Hematopoietic multipotent progenitor cell treated with erythropoietin and hydrocortisone succinate and interleukin-3 and kit ligand, for 8 days (in vitro differentiated cells): ENCODE results near the gene CBLB.

Experiments used
- DNase-seq: peaks from one replicate; pipeline ENCODE4 v3.0.0-alpha.2; 2015

The CBLB gene

DNA sequence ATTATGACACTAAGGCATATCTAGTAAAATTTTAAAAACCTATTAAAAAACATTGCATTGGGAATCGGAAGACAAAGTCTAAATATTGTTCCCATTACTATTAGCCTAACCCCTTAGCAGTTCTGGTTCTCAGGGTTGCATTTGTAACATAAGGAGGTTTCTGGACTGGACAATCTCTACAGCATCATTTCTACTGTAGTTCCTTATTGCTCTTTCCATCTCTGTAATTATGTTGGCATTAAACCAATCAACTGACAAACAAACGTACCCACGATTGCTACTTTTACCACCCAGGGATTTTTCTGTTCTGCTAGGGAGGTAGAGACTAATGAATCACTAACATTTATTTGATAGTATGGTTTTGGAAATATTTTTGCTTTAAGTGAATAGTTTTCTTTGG, 190.8 kb downstream of the CBLB start:
- no peak for DNase-seq

DNA sequence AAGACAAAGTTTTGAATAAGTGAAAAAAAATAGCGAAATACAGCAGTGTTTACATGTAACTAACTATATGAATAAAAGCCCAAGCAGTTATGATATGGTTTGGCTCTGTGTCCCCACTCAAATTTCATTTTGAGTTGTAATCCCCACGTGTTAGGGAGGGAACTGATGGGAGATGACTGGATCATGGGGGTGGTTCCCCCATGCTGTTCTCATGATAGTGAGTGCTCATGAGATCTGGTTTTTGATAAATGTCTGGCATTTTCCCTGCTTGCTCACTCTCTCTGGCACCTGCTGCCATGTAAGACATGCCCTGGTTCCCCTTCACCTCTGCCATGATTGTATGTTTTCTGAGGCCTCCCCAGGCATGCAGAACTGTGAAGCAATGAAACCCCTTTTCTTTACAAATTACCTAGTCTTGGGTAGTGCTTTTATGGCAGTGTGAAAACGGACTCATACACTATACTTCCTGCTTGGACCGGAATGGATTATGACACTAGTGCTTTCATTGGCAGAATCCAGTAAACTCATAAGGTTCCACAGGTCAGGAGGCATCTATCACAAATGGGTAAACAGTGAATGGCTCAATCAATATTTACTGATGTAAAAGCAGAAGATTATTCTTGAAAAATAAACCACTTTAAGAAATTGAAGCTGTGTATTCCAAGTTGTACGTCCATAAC, 192.1 kb downstream of the CBLB start:
- DNase-seq: no peak

DNA sequence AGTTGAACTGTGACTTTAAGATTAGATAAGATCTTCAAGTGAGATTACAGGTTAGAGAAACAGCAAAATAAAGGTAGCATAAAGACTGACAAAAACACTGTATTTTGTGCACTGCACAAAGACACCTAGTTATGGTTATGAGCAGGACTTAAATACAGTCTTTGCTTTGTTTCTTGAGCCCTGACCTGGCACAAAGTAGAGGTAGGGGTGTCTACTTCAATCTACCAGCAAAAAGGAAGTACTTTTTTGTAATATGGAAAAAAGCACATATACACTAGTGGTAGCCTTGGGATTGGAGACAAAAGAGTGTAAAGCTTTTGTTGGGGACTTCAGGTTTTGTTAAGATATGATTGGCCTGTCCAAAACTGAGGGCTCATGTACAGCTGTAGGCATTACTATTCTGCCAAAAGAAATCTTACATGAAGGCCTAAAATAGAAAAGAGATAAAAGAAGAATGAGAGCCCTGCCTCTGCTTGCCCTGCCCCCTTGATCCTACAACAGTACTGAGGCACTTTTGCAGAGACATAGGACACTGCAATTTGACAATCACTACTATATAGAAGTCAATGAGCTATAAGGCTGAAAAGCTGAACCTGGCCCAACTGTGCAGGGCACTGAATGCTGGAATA, 194.3 kb downstream of the CBLB start:
- DNase-seq: no peak

DNA sequence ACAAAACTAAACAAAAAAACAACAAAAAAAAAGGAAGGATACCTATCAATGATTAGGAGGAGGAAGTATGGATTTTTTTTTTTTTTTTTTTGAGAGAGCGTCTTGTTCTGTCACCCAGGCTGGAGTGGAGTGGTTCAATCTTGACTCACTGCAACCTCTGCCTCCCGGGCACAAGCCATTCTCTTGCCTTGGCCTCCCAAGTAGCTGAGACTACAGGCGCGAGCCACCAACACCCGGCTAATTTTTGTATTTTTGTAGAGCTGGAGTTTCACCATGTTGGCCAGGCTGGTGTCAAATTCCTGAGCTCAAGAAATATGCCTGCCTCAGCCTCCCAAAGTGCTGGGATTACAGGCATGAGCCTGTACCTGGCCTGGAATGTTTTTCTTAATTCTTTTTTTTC, 195.8 kb downstream of the CBLB start:
- no peak for DNase-seq

DNA sequence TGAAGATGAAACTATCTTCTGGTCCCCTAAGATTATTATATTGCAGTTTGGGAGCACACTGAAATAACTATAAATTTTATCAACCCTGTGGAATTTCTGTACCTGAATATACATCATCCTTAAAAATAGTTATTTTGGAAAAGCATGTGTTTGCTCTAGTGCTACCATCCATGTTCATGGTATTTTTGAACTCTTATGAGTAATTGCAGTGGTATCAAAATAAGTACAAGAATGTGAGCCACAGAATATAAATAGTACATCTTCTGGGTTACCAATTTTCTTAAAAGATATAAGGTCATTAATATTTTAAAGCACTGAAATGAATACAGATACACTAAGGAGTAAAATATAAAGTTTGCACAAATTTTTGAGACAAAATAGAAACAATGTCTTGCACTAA, 206.5 kb downstream of the CBLB start:
- DNase-seq: no peak

DNA sequence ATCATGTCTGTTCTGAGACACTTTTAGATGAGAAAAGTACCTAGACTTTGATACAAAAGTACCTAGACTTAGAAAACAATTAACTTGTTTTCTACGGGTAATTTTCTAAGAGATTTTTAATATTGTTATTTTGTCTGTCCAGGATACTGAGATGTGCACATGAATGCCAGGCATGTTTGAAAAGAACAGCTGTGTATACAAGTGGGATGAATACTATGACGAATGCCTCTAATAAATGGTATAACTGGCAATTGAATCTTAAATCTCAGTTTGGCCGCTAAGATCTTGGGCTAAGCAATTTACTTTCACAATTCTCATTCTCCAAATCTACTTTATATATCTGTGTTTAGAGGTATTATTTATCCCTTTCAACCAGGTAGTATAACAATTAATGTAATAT, 207.4 kb downstream of the CBLB start:
- no peak for DNase-seq

DNA sequence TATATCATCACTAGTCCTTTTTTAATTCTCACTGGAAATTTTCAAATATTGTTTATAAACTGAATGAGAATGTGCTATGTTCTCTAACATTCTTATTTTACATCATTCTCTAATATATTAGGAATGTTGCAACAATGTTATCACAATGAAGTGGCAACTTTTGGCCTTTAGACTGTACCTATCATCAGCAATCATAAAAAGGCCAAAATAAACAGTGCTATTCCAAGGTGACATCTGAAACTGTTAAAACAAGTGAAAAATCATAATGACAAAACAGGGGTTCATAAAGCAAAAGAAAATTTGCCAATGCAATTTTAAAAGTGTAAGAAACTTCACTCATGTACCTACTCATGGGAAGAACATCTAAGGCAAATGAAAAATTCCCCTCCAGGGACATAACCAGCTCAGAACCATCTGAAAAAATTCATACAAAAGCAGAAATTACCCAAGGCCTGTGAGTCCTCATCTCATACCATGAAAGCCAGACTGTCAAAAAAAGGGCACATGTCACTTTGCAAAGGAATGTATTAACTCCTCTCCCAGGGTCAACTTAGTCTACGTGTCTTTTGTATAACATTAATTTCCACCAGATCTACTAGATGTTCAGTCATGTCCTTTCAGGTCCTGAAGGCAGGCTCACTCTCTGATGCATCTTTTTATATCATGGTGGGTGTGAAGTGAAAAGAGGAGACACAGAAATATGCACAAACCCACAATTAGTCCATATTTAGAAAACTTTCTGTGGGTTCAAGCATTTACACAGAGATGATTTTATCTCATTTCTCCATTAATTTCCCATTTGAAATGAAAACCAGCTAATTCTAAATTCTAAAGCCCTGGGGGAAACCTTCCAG, 211.9 kb downstream of the CBLB start:
- no peak for DNase-seq

DNA sequence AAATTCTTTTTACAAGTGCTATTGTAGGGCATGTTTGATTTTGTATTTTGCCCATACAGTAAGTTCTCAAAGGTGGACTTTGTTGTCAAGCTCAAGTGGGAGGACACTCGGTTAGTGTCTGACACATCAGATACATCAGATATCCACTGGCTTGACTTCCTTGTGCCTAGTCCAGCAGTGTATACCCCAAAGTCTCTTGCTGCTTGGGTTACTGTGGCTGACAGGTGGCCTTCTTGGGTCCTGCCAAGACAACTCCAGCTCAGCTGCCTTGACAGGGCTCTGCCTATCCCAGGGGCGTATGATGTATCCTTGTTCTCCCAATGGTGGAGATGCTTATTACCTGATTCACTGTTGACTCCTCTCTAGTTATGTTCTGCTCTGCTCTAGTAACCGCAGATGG, 214.9 kb downstream of the CBLB start:
- DNase-seq: no peak

DNA sequence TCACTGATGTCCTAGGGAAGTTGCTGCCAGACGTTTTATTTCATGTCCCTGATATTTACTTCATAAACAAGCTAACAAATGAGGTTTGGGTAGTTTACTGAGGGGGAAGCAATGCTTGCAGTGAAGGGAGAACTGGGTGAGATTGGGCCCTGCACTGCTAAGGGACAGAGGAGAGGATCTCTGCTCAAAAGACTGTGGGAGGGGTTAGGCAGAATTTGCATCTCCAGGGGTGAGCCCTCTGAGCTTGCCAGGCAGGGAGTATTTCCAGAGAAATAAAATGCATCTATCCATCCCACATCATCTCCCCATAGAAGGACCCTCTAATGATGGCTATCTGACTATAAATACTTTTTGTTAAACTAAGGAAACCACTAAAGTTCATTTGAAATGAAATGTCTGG, 215.6 kb downstream of the CBLB start:
- DNase-seq: no peak

DNA sequence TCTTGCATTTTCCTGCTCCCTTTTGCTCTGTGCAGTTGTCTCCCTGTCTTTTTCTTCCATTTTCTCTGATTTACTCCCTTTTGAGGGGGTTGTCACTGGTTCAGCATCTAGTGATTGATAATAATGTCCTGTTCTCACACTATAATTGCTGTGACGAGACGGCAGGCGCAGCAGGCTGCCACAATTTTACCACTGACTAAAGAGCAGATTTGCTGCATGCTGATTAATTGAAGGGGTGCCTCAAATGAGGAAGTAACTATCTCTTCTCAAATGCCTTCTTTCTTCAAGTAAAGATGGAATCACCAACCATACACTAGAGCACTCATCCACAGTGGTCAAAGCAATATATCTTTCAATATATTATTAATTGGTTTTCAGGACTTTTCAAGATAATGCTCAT, 219.3 kb downstream of the CBLB start:
- DNase-seq: no peak

DNA sequence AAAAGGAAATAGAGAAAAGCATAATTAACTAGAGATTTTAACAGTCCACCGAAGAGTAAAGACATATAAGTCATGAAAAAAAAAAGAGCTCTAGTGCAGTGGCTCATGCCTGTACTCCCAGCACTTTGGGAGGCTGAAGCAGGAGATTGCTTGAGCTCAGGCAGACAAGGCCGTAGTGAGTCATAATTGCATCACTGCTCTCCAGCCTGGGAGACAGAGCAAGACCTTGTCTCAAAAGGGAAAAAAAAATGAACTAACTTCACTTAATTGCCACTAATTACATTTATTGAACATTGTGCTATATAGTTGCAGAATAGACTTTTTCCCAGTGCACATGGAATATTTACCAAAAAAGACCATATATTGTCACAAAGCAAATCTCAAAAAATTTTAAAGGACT, 221.8 kb downstream of the CBLB start:
- no peak for DNase-seq

DNA sequence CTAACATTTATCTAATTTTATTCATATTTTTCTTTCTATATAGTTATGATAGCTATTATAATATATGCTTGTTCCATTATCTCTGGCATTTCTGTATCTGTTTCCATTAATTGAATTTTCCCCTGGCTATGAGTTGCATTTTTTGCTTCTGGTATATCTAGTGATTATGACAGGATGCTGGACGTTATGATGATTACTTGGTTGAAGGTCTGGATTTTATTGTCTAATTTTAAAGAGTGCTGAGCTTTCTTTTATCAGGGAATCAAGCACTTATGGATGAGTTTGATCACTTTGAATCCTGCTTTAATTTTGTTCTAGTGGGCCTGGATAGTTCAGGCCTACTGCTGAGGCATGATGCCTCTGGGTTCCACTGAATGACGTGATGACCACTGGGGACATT, 229.7 kb downstream of the CBLB start:
- no peak for DNase-seq

DNA sequence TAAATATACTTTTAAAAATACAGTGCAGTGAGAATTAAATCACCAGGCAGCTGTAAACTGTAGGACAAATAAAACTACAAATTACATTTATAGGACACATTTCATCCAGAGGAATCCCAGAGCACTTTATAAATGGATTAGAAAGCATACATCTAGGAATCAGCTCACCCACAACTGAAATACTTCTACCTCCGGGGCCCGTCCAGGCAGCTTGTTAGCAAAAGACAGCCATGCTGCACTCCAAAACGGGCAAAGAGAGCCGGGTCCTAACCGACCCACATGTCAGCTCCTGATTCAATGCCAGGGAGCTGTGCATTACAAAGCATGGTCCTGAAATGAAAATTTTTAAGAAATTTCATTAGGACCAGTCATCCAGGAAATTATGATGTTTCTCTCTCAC, 234.1 kb downstream of the CBLB start:
- no peak for DNase-seq

DNA sequence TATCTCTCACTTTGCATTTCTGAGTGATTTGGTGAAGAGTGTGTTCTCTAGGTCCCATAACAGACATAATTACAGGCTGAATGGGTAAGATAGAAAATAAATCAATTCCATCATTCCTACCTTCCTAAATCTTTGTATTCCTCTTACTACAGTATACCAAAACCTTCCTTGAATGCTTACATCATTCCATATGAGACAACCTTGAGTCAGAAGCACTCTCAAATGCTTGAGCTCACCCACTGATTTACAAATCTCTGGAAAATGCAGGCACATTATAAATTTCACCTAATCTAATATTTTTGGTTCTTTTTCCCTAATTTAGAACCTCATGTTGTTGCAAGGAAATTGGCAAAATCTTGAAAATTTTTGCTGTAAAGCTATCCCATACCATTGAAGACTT, 239.1 kb downstream of the CBLB start:
- no peak for DNase-seq

DNA sequence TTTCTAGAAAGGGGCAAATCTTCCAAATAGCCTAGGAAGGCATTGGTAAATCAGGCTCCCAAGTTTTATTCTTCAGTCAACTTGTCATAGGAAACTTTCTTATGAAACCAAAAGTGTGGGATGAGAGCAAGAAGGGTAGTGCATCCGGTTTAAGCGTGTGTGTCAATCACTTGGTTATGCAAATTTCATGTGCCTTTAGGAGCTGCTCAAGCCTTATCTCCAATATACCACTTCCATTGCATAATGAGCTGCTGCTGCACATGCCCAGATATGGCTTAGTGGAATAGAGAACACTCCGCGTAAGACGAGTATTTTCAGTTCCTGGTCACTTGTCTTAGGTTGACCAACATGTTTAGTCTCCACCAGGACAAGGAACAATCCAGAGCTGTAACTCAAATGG, 242.1 kb downstream of the CBLB start:
- DNase-seq: no peak

DNA sequence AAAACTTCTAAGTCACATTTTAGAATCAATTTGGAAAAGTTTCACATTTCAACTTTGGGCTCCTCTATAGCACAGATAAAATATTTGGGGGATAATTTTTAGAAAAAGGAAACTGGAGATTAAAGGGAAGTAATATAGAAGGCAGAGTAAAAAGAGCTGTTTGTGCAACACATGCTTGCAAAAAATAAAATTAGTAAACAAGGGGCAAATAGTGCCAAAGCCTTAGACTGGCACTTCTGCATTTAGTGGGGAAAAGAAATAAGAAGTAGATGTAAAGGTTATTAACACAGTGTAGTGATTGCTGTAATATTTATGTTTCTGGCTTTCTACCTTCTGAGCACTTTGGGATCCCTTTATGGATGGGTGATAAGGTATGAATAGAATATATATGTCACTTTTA, 246.6 kb downstream of the CBLB start:
- no peak for DNase-seq

DNA sequence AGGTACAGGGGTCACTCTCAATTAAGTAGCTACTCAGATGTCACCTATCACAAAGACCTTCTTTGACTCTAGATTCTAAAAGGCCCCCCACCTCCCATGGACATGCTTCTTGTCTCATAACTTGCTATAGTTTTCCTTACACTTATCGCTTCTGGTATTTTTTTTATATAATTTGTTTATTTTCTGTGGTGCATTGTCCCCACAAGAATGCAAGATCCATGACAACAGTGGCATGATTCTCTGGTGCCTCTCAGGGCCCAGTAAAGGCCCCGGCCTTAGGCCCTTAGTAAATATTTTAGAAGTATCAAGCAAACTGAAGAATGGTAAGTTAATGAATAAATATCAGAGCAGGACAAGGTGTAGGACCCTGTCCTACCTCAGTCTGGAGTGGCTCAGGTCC, 248.6 kb downstream of the CBLB start:
- DNase-seq: no peak

DNA sequence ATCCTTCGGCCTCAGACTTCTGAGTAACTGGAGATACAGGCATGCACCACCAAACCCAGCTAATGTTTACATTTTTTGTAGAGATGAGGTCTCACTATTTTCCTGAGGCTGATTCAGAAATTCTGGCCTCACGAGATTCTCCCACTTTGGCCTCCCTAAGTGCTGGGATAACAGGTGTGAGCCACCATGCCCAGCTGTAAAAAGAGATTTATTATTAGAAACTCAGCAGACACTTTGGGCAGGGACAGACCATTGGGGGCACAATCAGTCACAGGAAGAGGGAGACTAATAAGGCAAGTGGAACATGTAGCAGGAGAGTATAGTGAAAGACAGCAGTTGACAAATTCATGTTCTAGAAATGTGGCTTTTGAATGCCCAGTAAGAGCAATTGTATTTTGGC, 249.2 kb downstream of the CBLB start:
- DNase-seq: no peak

DNA sequence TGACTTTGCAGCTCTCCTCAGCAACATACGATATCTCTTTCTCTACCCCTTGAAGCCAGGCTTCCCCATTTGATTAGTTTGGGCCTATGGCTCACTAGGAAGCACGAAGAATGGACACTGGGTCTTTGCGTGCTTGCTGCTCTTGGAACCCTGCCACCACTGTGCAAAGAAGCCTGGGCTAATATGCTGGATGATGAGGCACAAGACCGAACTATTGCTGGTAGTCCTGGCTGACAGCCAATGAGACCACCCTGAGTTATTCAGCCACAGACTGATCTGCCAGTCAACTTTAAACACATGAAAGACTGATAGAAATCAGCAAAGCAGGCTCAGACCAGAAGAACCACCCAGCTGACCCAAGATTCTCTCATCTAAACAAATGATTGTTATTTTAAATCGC, 250.3 kb downstream of the CBLB start:
- DNase-seq: no peak

DNA sequence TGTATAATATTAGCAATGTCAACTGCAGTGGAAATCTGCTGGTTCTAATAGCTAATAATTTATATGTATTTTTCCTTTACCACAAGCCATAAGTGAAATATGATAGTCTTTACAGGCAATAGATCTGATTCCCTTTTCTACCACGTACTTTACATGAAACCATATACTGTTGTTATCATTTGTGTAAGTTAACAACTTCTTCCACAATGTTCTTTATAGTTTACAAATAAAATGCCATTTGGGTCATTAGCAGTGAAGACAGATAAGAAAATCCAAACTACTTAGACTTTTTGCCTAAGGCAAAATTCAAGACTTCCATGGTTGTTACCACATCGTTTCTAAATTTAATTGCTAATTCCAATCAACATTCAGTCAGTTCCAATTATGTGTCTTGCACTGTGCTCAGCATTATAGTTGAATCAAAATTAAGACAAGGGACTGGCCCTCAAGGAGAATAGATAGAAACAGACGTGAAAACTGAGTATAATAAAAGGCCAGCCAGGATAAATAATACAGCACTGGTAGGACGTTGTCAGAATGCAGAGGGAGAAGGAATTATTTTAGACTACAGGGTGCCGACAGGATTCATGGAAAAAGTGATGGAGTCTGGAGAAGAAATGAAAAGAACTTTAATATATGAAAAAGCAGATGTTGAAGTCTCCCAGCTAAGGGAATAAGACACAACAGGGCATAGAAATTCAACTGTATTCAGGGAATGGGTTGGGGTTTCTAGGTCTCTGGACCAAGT, 252.3 kb downstream of the CBLB start:
- no peak for DNase-seq

DNA sequence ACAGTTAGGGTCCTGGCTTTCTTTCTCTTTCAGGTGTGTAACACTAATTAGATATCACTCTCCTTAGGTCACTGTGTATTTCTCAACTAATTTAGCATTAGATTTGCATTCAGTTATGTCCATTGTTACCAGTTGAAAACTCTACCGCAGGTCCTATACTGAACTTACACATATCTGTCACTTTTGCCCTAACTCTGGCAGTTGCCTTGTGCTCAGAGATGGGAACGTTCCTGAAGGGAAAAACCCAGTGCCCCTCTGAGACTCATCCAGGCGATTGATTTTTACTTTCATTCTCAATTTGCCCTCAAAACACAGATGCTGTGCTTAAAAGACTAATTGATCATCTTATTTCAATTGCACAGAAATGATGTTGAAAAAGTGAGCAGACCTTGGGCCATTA, 253.0 kb downstream of the CBLB start:
- DNase-seq: no peak

DNA sequence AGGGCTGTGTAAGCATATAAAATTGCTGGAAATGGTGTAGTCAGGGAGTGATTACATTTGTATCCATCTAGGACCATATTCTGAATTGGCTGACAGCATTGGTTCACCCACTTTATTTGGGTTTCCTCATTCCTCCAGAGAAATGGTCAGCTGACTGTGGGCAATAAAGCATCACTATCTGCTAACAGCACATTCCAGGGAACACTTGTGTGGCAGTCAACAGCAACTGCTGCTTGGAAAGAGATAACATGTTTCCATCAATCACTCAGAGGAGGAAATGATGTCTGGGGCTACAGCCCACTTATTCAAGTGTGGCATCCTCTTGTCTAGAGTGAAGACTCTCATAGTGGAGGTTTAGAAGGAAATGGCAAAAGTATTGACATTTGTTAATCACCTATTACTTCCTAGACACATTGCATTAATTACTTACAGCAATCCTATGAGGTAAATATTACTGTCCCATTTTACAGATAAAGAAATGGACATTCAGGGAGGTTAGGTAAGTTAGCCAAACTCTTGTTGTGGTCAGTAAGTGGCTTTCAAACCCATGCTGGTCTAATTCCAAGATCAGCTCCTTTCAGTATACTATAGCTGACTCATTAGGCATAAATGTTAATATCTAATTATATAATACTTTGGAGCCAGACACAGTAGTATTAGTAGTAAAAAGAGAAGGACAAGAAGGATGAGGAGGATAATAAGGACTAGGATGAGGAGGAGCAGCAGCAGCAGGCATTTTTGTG, 254.4 kb downstream of the CBLB start:
- peak; percentile 72 for DNase-seq

DNA sequence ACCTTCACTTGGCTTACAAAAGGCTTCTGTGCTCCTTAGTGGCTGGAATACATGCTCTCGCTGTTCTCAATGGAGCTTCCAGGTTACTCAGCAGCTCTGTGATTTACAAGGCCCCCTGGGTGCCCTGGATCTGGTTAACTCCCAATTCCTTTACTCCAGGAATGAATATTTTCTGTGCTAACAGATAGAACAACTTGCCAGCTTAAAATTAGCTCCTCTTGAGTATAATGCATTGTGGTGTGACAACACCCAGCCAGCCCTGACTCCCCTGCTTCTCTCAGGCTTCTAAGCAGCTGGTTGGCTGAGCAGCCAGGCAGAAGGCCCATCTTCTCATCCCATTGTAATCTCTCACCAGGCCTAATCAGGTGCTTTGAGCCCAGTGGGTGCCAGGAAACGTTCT, 255.7 kb downstream of the CBLB start:
- no peak for DNase-seq
